Left hindlimb (tissue), 1 donor: Measurements from ENCODE around the gene JMJD1C.
"Not testable (repeated sequence)": the region's sequence is repeated elsewhere in the genome, so short reads cannot be mapped to it uniquely, and the experiment has no call there.

ENCODE experiments used
- DNase-seq: peaks from one replicate; pipeline ENCODE4 v3.0.0-alpha.2; 2018

Gene JMJD1C, protein sequence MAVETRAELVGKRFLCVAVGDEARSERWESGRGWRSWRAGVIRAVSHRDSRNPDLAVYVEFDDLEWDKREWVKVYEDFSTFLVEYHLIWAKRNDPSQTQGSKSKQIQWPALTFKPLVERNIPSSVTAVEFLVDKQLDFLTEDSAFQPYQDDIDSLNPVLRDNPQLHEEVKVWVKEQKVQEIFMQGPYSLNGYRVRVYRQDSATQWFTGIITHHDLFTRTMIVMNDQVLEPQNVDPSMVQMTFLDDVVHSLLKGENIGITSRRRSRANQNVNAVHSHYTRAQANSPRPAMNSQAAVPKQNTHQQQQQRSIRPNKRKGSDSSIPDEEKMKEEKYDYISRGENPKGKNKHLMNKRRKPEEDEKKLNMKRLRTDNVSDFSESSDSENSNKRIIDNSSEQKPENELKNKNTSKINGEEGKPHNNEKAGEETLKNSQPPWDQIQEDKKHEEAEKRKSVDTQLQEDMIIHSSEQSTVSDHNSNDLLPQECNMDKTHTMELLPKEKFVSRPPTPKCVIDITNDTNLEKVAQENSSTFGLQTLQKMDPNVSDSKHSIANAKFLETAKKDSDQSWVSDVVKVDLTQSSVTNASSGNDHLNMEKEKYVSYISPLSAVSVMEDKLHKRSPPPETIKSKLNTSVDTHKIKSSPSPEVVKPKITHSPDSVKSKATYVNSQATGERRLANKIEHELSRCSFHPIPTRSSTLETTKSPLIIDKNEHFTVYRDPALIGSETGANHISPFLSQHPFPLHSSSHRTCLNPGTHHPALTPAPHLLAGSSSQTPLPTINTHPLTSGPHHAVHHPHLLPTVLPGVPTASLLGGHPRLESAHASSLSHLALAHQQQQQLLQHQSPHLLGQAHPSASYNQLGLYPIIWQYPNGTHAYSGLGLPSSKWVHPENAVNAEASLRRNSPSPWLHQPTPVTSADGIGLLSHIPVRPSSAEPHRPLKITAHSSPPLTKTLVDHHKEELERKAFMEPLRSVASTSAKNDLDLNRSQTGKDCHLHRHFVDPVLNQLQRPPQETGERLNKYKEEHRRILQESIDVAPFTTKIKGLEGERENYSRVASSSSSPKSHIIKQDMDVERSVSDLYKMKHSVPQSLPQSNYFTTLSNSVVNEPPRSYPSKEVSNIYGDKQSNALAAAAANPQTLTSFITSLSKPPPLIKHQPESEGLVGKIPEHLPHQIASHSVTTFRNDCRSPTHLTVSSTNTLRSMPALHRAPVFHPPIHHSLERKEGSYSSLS (N-terminal part only)

DNA sequence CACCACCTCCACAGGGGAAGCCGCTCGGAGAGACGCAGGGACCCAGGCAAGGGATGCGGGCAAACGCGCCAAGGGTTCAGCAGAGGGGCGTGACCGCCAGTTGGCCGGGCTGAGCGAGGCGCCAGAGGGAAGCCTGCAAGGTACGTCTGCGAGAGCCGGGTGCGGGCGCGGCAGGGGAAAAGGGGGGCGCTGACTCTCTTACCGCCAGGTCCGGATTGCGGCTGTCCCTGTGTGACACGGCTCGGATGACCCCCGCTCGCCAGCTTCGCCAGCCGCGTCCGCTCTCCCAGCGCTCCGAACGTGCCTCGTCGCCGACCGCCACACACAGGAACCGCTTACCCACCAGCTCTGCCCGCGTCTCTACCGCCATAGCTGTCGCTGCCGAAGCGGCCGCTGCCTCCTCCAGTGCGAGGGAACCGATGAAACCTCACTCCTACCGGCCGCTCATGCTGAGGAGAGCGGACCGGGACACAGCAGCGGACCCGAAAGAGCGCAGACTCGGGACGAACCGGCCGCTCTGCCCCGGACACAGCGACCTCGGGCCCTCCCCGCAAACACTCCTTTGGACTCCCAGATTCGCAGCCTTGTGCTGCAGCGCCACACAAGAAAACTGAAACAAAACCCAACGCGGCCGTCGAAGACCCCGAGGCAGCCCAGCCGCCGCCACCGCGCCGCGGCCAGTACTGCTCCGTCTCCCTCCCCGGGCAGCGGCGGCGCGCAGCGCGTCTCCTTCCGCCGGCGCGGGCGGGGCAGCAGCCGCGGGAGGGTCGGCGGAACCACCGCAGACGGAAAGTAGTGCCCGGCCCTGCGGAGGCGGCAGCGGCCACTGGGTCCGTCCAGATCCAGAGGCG lies at the start of gene JMJD1C:
TSS of gene JMJD1C (minus strand) at position 685 of the 851 bp plus-strand sequence. CDS start at position 370, 315 bp downstream.
- peak; percentile 88 for DNase-seq

DNA sequence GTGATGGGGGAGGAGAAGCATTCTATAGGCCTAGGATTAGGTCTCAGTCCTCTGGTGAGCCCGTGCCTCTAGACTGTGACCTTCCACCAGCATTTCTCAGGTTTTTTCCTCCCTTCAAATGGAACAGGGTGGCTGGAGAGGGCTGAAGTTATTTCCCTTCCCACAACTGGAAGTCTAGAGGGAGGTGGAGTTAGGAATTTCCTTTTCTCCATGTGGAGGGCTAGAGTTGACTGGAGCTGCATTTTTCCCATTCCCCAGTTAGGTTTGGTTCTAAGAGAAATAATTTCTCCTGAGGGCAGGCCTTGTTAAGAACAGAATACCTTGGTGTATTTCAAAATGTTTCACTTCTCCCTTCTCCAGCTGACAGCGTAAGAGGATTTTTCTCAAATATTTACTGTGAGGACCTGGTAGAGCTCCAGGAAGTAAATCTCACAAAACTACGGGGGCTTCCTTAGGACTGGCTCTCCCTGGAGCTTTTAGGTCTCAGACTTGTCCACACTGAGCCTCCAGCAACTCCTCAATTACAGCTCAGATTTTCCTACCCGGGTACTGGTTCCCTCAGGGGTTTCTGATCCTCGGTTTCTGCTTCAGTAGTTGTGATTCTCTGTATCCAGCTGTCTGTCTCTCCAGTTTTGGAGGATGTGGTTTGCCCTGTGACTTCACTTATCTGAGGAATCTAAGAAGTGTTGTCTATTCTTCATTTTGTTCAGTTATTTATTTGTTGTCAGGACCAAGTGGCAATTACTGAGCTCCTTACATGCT lies 49.4 kb upstream of the JMJD1C start:
- DNase-seq, result no peak

DNA sequence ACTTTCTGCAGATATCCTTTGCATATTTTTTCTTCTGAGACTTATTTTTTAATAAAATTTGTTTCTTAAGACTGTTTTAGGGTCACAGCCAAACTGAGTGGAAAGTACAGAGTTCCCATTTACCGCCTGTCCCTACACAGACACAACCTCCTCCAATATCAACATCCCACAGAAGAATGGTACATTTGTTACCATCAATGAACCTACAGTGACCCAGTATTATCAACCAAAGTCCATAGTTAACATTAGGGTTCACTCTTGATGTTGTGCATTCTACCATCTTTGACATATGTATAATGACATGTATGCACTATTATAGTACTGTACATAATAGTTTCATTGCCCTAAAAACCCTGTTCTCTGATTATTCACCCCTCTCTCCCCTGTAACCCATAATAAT lies 40.8 kb upstream of the JMJD1C start:
- DNase-seq, result no peak

DNA sequence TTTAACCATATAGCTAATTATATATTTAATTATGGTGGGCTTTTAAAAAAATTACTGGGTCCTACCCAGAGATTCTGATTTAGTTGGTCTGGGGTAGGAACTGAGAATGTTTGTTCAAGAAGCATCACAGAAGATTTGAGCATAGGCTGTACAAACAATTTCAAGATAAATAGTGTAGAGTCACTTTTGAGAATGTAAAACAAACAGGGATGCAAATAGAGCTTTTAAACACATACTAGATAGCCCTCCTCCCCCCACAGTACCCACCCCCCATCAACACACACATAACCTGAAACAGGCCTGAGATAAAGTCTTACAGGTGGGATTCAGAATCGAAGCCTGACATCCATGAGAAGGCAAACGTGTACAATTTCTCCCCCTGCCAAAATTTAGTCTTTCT lies 39.8 kb upstream of the JMJD1C start:
- no peak for DNase-seq

DNA sequence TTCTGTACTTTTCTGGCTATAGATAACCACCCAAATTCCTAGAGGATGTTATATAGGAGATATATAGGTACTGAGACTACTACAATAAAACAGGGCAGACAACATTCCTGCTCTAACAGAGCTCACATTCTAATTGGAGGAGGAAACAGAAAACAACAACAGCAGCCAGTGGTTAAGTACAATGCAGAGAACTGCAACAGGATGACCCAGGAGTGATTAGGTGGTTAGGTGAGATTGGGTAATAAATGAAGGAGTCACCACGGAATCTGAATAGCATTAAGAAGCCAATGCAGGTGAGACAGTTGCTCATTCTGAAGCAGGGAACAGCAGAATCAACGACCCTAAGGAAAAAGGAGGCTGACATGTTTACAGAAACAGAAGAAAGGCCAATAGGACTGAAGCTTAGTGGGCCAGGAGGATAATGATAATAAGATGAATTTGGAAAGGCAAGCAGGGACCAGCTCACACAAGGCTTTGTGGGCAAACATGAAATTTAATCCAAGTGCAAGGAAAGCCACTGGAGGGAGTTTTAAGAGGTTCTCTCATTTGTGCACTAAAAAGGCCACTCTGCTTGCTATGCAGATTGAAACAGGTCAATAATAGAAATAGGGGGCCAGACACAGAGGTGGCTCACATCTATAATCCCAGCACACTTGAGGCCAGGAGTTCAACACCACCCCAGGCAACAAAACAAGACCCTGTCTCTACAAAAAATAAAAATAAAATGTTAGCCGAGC lies 38.5 kb upstream of the JMJD1C start:
- no peak for DNase-seq

DNA sequence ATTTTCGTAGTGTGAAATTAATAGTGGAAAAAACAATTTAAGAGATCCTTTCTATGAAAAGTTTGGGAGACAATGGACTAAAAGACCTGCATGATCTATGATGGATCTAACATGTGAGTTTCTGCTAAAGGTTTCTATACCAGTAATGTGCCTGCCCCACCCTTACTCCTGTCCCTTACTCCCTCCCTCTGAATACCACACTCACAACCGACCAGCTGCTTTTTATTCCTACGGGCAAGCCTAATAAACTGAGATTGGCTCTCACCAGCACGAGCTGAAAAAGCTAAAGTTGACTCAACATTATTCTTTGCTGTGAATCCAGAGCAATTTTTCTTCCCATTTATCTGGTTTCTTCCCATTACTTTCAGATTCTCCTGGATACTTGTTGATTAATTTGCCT lies 37.6 kb upstream of the JMJD1C start:
- no peak for DNase-seq

DNA sequence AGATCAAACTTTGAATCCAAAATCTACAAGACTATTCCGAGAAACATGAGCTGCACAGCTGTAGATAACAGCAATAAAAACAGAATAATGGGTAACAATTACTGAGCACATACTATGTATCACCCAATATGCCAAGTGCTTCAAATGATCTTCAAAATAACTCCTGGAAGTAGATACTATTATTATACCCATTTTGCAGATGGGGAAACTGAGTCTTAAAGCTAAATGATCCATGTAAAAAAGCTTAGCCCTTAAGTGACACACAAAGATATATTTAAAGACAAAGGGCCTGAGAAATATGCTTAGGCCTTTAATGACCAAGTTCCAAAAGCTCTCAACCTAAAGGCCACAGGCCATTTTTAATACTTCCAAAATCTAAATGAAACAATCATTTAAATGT lies 37.1 kb upstream of the JMJD1C start:
- no peak for DNase-seq

DNA sequence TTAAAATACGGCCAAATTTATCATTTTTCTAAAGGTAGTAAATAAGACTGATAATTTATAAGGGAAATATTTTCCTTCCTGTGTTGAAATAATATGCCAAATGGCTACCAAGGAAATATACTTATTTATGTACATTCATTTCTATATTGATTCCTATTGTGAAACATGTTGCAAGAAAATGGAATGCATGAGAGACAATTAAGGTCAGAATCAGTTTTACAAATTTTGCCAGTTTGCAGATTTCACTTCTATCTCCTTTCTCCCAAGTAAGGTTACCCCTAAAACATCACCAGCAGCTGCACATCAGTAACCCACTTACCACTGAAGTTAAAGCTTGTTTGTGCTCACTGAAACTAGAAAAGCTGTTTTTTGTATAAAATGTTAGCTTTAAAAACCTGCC lies 36.2 kb upstream of the JMJD1C start:
- DNase-seq, result no peak

DNA sequence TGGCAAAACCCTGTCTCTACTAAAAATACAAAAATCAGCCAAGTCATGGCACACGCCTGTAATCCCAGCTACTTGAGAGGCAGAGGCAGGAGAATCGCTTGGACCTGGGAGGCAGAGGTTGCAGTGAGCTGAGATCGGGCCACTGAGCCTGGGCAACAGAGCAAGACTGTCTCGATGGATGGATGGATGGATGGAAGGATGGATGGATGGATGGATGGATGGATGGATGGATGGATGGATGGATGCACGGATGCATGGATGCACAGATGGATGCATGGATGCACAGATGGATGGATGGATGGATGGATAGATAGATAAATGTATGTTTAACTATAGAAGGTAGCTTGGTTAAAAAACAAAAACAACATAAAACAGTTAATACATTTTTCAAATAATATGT lies 34.8 kb upstream of the JMJD1C start:
- not testable (repeated sequence) for DNase-seq

DNA sequence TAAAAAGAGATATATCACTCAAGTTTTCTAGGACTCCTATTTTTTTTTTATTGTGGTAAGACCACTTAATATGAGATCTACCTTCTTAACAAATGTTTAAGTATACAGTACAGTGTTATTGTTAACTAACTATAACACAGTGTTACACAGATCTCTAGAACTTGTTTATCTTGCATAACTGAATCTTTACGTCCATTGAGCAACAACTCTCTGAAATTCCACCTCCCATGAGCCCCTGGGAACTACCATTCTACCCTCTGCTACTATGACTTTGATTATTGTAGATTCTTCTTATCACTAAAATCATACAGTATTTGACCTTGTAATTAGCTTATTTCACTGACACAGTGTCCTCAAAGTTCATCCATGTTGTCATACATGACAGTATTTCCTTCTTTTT lies 32.9 kb upstream of the JMJD1C start:
- DNase-seq, result no peak

DNA sequence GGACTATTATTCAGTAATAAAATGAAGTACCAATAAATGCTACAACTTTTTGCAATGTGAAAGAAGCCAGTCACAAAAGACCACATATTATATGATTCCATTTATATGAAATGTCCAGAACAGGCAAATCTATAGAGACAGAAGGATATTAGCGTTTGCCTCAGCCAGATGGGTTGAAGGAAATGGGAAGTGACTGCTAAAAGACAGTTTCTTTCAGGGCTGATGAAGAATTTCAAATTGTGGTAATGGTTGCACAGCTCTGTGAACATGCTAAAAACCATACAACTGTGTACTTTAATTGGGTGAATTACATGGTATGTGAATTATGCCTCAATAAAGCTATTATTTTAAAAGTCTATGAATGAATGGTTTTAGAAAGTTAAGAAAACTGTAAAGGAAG lies 31.5 kb upstream of the JMJD1C start:
- DNase-seq, result no peak

DNA sequence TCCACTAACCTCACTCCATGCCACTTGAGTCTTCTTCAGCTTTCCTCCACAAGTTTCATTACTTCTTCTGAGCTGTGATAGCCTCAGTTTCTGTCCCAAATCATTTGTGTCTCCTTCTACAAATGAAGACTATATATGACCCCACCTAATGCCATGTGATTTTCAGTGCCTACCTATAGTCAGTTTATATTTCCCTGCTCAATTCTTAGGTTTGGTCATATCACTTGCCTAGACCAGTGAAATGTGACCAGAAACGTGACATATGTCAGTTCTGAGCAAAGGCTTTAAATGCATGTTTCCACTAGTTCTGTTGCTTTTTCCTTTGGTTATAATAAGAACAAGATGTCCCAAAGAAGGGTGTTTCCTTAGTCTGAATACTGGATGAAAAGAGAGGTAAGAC lies 30.8 kb upstream of the JMJD1C start:
- no peak for DNase-seq

DNA sequence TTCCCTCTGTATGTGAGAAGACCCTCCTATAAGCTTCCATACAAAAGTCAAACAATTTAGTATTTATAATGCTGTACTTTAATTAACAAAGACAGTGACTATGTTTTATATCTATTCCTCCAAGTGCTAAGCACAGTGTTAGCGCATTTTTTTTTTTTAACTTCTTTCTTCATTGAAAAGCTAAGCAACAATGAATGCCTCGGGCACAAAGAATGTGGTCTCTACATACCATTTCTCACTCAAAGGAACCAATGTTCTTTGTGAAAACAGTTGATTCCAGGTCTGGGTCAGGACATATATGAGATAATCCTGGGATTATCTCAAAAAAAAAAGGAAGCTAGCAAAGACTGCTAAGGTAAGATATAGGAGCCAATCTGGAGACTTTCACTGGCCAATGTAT lies 29.2 kb upstream of the JMJD1C start:
- no peak for DNase-seq

DNA sequence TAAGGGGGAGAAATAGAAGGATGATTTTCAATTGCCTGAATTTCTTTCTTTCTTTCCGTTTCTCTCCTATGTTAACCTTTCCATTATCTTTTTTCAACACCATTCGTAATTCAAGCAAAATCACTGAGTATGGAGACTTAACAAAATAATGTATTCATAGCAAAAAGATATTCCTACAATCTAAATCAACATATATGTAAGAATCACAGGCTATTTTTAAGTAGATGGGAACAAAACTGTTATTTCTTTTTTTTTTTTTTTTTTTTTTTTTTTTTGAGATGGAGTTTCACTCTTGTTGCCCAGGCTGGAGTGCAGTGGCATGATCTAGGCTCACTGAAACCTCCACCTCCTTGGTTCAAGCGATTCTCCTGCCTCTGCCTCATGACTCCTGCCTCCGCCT lies 27.2 kb upstream of the JMJD1C start:
- DNase-seq, result no peak

DNA sequence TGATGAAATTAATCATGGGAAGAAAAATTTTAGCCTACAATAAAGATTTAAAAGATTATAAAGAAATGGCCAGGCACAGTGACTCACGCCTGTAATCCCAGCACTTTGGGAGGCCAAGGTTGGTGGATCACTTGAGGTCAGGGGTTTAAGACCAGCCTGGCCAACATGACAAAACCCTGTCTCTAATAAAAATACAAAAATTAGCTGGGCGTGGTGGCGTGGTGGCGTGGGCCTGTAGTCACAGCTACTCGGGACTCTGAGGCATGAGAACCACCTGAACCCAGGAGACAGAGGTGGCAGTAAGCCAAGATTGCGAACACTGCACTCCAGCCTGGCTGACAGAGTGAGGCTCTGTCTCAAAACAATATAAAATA lies 26.5 kb upstream of the JMJD1C start:
- not testable (repeated sequence) for DNase-seq

DNA sequence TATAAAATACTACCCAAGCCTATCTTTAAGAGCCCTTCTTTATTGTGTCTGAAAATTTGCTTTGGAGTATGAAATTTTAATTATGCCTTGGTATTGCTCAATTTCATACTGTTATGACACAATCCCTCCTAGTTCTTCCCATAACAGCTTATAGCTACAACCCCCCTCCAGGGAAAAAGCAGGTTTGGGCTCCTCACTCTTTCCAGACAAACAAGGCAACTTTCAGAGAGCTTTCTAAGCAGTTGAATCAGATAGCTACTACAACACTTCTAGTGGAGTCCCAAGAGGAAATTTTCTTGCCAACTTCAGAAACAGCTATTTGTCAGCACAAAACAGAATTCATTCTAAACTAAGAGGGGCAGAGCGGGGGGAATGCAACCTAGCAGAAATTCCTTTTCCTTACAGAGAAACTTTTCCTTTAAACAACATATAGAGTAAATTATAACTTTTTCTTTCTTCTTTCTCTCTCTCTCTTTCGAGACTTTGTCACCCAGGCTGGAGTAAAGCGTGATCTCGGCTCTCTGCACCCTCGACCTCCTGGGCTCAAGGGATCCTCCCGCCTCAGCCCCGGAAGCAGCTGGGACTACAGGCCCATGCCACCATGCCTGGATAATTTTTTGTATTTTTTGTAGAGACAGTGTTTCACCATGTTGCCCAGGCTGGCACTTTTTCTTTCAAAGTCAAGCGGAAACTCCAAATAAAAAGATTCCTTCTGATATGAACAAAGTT lies 26.0 kb upstream of the JMJD1C start:
- DNase-seq, result peak; percentile 56

DNA sequence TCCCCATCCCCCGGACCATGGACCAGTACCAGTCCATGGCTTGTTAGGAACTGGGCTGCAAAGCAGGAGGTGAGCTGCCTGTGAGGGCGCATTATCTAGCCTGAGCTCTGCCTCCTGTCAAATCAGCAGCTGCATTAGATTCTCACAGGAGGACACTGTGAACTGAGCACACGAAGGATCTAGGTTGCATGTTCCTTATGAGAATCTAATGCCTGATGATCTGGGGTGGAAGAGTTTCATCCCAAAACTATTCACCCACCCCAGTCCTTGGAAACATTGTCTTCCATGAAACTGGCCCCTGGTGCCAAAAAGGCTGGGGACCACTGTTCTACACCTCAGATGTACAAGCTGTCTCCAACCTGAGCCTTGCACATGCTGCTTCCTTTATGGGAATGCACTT lies 24.1 kb upstream of the JMJD1C start:
- DNase-seq, result no peak

DNA sequence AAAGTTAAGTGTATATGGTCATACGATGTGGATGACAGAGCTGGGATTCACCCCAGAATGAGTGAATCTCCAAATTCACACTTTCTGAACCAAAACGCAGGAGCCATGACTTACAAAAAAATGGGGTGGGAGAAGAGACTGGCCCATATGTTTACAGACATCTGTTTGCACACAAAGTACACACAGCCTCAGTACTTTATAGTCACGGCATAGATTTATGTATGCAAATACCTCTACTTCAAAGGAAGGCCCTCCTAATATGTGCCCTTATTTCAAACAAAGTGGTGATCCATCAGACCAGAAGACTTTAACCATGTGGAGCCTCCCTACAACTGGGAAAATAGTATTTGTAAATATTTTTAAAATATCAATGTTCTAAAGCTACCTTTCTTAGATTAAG lies 22.2 kb upstream of the JMJD1C start:
- DNase-seq, result no peak

DNA sequence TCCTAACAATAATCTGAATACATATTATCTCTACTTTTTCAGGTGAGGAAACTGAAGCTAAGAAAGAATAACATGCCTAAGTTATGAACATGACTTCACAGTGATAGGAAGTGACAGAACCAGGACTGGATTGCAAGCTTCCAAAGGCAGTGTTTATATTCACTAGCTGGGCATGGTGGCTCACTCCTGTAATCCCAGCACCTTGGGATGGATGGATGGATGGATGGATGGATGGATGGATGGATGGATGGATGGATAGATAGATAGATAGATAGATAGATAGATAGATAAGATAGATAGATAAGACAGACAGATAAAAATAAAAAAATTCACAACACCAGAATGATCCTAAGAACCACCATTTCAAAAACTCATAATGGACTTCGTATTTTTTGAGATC lies 18.2 kb upstream of the JMJD1C start:
- no peak for DNase-seq

DNA sequence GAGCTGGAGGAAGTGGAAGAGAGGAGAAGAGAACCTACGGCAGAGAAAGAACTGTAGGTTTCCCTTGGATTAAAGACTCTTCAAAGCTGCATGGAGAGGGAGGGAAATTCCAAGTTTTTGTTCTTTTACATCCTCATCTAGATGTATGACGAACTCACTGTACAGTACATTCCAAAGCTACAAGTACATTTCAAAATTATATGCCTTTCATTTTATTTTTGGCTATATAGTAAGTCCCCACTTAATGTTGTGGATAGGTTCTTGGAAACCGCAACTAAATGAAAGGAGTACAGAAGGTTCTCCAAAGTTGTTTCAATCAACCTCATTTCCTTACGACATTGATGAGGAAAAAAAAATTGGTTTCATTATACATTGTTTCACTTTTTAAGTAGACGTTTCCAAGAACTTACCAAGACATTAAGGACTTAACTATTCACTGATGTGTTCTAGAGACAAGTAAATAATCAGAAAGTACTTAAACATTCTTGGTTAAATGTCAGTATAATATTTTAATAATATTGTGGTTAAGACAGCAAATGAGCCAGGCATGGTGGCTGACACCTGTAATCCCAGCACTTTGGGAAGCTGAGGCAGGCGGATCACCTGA lies 16.1 kb upstream of the JMJD1C start:
- no peak for DNase-seq
